Neural cell (in vitro differentiated cells): ENCODE data around the gene RPS6KA2. TPM values are rescaled to one million over a fixed set of nuclear protein-coding genes. Genes with fewer than 3 reads are reported as not detected.

Source experiments
- H2AFZ ChIP-seq: fragments of 200-600, 300-800 bp; sonication (generic), shearing (Covaris generic); 2 replicates; pipeline ENCODE4 v1.6.0; 2014; ENCODE audit warnings: low read depth, mild to moderate bottlenecking, antibody characterized with exemption, low read length, moderate library complexity
- H3F3A ChIP-seq: fragments of 200-600 bp; shearing (Covaris generic); 2 replicates; pipeline ENCODE4 v1.6.1; 2016; ENCODE audit warnings: mild to moderate bottlenecking, moderate library complexity, mixed read lengths, antibody characterized with exemption, low read length; ENCODE audit not compliant: insufficient read depth, poor library complexity, severe bottlenecking
- H3K27ac ChIP-seq: fragments of 200-600, 300-800 bp; sonication (generic), shearing (Covaris generic); 2 replicates; pipeline ENCODE4 v1.5.1; 2014; ENCODE audit warnings: mild to moderate bottlenecking, low read length, moderate library complexity
- H3K27me3 ChIP-seq: fragments of 300-800, 200-600 bp; sonication (generic), shearing (Covaris generic); 2 replicates; pipeline ENCODE4 v1.6.0; 2014; ENCODE audit warnings: mild to moderate bottlenecking, low read depth, low read length, moderate library complexity; ENCODE audit not compliant: insufficient read depth
- H3K36me3 ChIP-seq: fragments of 300-800, 200-600 bp; sonication (generic), shearing (Covaris generic); 2 replicates; pipeline ENCODE4 v1.5.1; 2014; ENCODE audit warnings: mild to moderate bottlenecking, antibody characterized with exemption, low read length, moderate library complexity; ENCODE audit not compliant: insufficient read depth
- H3K4me2 ChIP-seq: fragments of 300-800, 200-600 bp; sonication (generic), shearing (Covaris generic); 2 replicates; pipeline ENCODE4 v1.6.0; 2014; ENCODE audit warnings: mild to moderate bottlenecking, low read length
- H3K4me3 ChIP-seq: fragments of 300-800, 200-600 bp; sonication (generic), shearing (Covaris generic); 2 replicates; pipeline ENCODE4 v1.5.1; 2014; ENCODE audit warnings: mild to moderate bottlenecking, low read length, moderate library complexity
- H3K79me2 ChIP-seq: fragments of 200-600 bp; shearing (Covaris generic); replicated peaks from 2 replicates; pipeline ENCODE4 v1.6.0; 2014; ENCODE audit warnings: mild to moderate bottlenecking, low read length, moderate library complexity; ENCODE audit not compliant: insufficient read depth
- H3K9ac ChIP-seq: fragments of 300-800, 200-600 bp; sonication (generic), shearing (Covaris generic); 2 replicates; pipeline ENCODE4 v1.6.1; 2016; ENCODE audit warnings: mild to moderate bottlenecking, low read length, mixed read lengths
- H3K9me2 ChIP-seq: fragments of 200-600 bp; shearing (Covaris generic); 2 replicates; pipeline ENCODE4 v1.6.1; 2016; ENCODE audit warnings: mild to moderate bottlenecking, low read length, mixed read lengths; ENCODE audit not compliant: insufficient read depth
- H3K9me3 ChIP-seq: fragments of 200-600, 300-800 bp; sonication (generic), shearing (Covaris generic); 2 replicates; pipeline ENCODE4 v1.6.1; 2016; ENCODE audit warnings: mild to moderate bottlenecking, mixed run types, low read length, moderate library complexity, mixed read lengths
- H4K20me1 ChIP-seq: fragments of 200-600 bp; shearing (Covaris generic); 2 replicates; pipeline ENCODE4 v1.6.1; 2016; ENCODE audit warnings: mild to moderate bottlenecking, mixed run types; ENCODE audit not compliant: insufficient read depth
- EP300 ChIP-seq: fragments of 450-650 bp; conservative IDR thresholded peaks from 2 replicates; pipeline ENCODE4 v1.6.1; 2014; ENCODE audit warnings: antibody characterized with exemption, mild to moderate bottlenecking, moderate library complexity; ENCODE audit not compliant: poor library complexity, severe bottlenecking
- EZH2 ChIP-seq: fragments of 200-600, 300-800 bp; shearing (Covaris generic), sonication (generic); IDR thresholded peaks from 2 replicates; pipeline ENCODE4 v1.6.1; 2014; ENCODE audit warnings: antibody characterized with exemption, low read length, borderline replicate concordance, mild to moderate bottlenecking; ENCODE audit not compliant: insufficient read depth, poor library complexity, severe bottlenecking
- MXI1 ChIP-seq: fragments of 450-650 bp; conservative IDR thresholded peaks from 2 replicates; pipeline ENCODE4 v1.6.1; 2014; ENCODE audit warnings: antibody characterized with exemption, mild to moderate bottlenecking; ENCODE audit not compliant: poor library complexity, severe bottlenecking
- POLR2AphosphoS5 ChIP-seq: IDR thresholded peaks from 2 replicates; pipeline ENCODE4 v1.6.1; 2012
- RAD21 ChIP-seq: fragments of 450-650 bp; conservative IDR thresholded peaks from 2 replicates; pipeline ENCODE4 v1.6.1; 2014; ENCODE audit warnings: antibody characterized with exemption, mild to moderate bottlenecking, moderate library complexity
- REST ChIP-seq: IDR thresholded peaks from 2 replicates; pipeline ENCODE4 v1.6.1; 2012; ENCODE audit warnings: borderline replicate concordance
- SMC3 ChIP-seq: fragments of 450-650 bp; conservative IDR thresholded peaks from 2 replicates; pipeline ENCODE4 v1.6.1; 2014; ENCODE audit warnings: antibody characterized with exemption, mild to moderate bottlenecking, moderate library complexity; ENCODE audit not compliant: poor library complexity
- TAF1 ChIP-seq: IDR thresholded peaks from 2 replicates; pipeline ENCODE4 v1.6.1; 2012; ENCODE audit warnings: low read depth
- polyA plus RNA-seq: library from polyadenylated mRNA; depleted of rRNA; stranded (reverse); fragments of >200 nt; gene quantifications from 2 replicates; pipeline ENCODE4 v1.2.3, GENCODE V29; 2014
- TF ChIP-seq, protein P1 (sequence below): fragments of 450-650 bp; IDR thresholded peaks from 2 replicates; pipeline ENCODE4 v1.5.1; 2014; ENCODE audit warnings: antibody characterized with exemption, mild to moderate bottlenecking, moderate library complexity; ENCODE audit not compliant: poor library complexity, severe bottlenecking

The RPS6KA2 gene
- polyA plus RNA-seq, 1 donor from 2014 or later, result 34.3 TPM

DNA sequence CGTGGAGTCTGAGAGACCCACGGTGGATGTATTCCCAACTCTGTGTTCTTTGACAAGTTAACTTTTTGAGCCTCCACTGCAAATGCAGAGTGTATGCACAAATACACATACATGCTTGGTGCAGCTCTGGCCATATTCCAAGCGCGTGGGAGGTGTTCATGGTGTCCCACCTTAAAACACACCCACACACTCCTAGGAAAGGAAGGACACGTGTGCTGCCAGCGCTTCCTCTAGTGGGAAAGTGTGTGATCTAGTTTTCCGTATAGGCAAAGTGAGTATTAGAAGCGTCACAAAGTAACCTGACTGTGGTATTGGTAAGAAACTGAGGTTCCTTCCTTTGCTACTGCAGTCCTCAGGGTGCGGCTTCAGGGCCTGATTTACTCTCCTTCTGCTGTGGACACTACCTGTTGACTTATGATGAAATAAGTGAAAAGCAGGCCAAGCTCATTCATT, 208.3 kb downstream of the RPS6KA2 start:
- Histone ChIP-seq H3K27me3 (no peaks in the 10 kb centered on the region), H3F3A (no peaks in the 10 kb centered on the region), H3K27ac (no peak overlapping the region), H3K36me3 (peaks cover 15% of the 10 kb centered on the region), H2AFZ (no peak overlapping the region), H3K4me2 (no peak overlapping the region), H3K4me3 (no peak overlapping the region), H3K9ac (no peak overlapping the region), H3K79me2 (no peaks in the 10 kb centered on the region), H3K9me3 (no peaks in the 10 kb centered on the region), H3K9me2 (no peaks in the 10 kb centered on the region), H4K20me1 (no peaks in the 10 kb centered on the region)
- TF ChIP-seq, protein P1, sequence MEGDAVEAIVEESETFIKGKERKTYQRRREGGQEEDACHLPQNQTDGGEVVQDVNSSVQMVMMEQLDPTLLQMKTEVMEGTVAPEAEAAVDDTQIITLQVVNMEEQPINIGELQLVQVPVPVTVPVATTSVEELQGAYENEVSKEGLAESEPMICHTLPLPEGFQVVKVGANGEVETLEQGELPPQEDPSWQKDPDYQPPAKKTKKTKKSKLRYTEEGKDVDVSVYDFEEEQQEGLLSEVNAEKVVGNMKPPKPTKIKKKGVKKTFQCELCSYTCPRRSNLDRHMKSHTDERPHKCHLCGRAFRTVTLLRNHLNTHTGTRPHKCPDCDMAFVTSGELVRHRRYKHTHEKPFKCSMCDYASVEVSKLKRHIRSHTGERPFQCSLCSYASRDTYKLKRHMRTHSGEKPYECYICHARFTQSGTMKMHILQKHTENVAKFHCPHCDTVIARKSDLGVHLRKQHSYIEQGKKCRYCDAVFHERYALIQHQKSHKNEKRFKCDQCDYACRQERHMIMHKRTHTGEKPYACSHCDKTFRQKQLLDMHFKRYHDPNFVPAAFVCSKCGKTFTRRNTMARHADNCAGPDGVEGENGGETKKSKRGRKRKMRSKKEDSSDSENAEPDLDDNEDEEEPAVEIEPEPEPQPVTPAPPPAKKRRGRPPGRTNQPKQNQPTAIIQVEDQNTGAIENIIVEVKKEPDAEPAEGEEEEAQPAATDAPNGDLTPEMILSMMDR, result no peak

DNA sequence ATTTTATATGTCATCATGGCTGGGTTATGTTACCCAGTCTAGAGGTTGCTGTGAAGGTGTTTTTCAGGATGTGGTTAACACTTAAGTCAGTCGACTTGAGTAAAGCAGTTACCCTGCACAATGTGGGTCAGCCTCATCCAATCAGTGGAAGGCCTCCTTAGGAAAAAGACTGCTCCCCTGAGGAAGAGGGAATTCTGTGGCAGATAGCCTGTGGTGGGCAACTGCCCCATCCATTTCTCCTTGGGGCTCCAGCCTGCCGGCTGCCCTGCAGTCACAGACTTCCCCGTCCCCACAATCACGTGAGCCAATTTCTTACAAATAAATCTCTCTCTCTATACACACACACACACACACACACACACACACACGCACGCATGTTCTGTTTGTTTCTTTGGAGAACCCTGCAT, 209.8 kb downstream of the RPS6KA2 start:
- Histone ChIP-seq H3K9me3 (no peaks in the 10 kb centered on the region), H3K27ac (no peak overlapping the region), H4K20me1 (no peaks in the 10 kb centered on the region), H3K9me2 (no peaks in the 10 kb centered on the region), H3K36me3 (peaks cover 8% of the 10 kb centered on the region), H3K27me3 (no peaks in the 10 kb centered on the region), H3K4me3 (no peak overlapping the region), H2AFZ (no peak overlapping the region), H3K9ac (no peak overlapping the region), H3F3A (no peaks in the 10 kb centered on the region), H3K79me2 (no peaks in the 10 kb centered on the region), H3K4me2 (no peak overlapping the region)
- TF ChIP-seq RAD21 (no peak), EP300 (no peak), POLR2AphosphoS5 (no peak), REST (no peak), TAF1 (no peak), MXI1 (no peak), SMC3 (no peak), EZH2 (no peak)
- TF ChIP-seq, protein P1, result no peak
